GM19351 (cell line): ENCODE results near the gene FGF18.
"Not testable (repeated sequence)": the region's sequence is repeated elsewhere in the genome, so short reads cannot be mapped to it uniquely, and the experiment has no call there.

Experiments used
- ATAC-seq: cut with Tn5 transposase; IDR thresholded peaks from one replicate; pipeline ENCODE4 v1.9.1; 2021; ENCODE audit warnings: mild to moderate bottlenecking, moderate library complexity; ENCODE audit not compliant: unreplicated experiment

The FGF18 gene

DNA sequence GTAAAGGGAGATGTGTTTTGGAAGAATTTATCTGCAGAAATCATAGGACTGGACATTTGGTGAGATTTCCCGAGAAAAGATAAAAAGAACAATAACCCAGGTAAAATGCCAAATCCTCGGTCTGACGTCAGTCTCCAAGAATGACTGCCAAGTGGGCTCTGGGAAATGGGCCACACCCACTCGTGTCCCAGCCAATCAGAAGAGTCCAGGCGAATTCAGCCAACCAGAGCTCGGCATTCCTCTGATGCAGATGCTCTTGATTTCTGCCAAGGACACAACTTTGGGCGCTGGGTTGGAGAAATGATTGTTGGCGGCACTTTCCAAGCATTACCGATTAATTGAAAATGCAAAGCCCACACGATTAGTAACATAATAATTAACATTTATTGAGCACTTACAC is 73.3 kb downstream of the FGF18 start:
- ATAC-seq, result no peak

DNA sequence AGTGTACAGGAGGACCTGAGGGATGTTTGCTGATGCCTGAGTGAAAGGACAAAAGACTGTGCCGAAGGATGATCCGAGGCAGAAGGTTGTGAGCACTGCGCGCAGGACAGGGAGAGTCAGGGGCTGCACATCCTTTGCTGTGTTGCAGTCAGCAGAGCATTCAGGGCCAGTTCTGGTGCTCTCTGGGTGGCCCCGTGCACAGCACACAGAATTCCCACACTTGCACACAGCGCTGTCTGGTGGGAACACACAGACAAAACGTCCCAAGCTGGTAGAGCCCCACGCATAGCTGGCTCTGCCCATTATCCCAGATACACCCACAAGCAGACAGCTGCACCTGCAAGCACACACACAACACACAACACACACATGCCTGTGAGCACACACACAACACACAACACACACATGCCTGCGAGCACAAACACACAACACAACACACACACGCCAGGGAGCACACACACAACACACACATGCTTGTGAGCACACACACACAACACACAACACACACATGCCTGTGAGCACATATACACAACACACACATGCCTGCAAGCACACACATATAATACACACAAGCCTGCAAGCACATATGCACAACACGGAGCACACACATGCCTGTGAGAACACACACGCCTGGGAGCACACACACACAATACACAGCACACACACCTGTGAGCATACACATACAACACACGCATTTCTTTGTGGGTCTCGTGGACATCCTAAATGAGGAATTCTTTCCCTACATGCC is 74.4 kb downstream of the FGF18 start:
- no peak for ATAC-seq

DNA sequence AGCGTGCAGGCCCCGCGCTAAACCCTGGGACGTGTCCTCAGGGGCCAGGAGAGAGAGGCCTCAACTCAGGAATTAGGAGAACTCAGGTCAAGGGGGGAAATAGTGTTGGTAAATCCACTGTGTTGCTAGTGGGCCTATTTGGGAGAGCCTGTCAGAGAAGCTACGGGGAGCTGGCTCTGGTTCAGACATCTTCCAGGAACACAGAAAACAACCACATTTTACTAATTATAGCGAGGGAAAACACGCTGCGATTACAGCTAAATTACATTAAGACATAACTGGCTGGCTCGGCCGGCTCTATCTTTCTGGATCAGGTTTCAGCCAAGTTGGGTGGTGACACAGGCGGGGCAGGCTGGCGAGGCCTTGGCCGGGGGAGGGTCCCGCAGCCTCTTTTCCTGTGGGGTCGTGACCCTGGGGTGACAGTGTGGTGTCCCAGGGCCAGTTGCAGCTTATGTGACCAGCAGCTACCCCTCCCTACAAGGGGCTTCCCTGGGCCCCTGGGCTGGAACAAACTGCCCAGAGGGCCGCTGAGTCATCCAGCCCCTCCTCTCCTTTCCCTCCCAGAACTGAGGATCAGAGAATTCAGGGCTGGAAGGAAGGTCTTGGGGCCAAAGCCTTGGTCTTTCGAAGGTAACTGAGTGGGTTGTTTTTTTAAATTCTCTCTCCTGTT is 75.1 kb downstream of the FGF18 start:
- ATAC-seq, result no peak

DNA sequence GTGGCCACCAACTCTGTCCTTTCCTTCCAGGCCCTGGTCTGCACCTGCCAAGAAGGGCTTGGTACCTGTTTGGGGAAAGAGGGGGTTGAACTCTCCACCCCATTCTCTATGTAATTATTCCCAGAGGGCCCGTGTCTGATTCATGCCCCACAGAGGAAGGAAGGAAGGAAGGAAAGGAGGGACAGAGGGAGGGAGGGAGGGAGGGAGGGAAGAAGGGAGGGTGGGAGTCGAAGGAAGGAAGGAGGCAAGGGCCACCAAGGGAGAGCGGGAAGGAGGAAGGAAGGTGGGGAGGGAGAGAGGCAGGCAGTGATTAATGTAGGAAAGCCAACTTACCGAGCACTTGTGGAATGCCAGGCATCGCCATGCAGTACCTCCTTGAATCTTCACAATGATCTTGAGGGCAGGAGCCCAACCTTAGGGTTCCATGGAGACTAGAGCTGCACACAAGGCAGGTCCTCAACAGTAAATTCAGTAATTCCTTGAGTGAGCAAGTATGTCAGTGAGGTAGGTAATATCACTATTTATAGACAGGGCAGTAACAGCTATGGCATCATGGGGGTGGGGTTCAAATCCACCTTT is 75.8 kb downstream of the FGF18 start:
- no peak for ATAC-seq

DNA sequence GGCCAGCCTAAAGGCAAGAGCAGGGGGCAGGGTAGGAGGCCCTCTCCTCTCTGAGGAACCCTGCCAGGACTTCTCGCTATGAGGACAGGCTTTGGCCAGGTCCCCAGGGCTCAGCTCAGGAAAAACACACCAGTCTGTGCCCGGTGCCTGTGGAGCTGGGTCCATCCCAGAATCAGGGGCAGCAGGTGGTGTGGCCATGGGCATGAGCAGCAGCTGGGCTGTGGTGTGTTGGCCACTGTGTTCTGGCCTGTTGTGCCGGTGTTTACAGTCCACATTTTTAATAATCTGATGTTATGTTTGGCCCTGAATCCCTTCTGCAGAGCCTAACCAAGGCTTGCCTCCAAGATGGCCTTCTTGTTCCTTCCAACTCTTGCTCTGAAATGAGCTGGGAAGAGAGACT is 77.0 kb downstream of the FGF18 start:
- ATAC-seq, result no peak

DNA sequence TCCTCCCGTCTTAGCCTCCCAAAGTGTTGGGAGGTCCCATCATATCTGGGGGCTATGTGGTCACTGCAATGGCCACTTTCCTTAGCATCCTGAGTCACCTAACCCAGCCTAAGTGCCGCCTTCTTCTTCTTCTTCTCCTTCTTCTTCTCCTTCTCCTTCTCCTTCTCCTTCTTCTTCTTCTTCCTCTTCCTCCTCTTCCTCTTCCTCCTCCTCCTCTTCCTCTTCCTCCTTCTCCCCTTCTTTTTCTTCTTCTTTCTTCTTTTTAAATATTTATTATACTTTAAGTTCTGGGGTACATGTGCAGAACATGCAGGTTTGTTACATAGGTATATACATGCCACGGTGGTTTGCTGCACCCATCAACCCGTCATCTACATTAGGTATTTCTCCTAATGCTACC is 78.0 kb downstream of the FGF18 start:
- not testable (repeated sequence) for ATAC-seq

DNA sequence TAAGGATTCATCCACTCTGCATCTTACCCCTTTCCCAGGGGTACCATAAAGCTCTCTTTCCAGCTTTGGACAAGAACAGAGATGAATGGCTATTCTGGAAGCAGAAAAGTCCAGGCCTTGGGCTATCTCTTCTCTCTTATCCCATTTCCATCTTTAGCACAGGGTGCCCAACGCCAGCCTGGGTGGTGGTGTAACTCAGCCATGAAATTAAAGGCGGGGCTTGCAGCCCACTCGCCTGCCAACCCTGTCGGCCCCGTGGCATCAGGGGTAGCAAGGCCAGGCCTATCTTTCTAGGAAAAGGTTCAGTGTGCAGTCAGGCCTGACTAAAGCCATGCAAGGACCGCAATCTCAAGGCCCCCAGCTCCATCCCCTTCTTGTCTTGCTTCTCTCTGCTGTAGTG is 78.7 kb downstream of the FGF18 start:
- no peak for ATAC-seq

DNA sequence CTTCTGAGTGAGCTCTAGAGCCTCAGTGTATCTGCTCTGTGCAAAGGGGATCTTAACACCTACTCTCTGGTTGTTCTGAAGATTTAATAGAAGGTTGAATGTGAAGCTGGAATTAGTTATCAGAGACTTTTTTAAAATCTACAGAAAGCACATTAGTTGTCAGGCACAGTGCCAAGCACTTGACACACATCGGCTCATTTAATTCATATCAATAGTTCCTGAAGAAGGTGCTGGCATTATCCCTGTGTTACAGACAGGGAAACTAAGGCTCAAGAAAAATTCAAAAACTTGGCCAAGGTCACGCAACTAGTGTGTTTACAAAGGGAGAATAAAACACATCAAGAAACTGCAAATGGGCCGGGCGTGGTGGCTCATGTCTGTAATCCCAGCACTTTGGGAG is 80.2 kb downstream of the FGF18 start:
- no peak for ATAC-seq

DNA sequence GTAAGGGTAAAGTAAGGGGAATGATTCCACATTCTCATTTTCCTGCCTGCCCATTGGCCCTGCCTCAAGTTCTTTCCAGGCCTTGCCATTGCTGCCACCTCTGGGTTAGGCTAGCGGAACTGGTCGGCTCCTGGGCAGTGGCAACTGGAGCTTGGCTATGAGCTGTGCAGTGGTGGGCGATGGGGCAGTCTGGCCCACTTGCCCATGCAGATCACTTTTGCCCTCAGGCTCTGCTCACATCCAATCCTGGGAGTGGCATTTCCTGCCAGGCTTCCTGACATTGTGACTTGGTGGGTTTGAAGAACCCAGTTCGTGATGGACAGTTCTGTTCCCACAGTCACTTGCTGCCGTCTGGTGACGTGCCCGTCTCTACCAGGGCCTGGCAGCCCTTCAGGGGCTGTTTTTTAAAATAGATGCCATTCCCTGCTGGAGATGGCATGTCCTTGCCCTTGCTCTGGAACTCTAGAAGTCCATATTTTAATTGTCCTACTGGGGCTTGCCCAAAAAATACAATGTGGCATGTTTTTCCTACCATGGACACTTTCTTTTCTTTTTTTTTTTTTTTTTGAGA is 86.1 kb downstream of the FGF18 start:
- ATAC-seq, result no peak

DNA sequence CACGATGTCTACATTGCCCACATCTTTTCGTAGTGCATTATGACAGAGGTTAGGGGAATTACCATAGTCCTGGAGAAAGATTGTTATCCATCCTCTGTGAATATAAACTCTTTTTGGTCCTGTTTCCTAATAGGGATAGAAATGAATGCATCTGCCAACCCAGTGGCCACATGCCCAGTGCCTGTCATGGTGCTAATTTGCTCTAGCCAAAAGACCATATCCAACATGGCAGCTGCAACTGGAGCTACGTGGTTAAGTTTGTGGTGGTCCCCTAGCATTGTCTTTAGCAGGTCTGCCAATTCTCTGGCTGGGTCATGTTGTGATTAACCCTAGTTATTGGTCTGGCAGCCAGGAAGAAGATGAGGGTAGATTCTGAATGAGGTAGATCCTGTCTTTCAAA is 87.5 kb downstream of the FGF18 start:
- no peak for ATAC-seq
